MCF 10A (cell line): ENCODE measurements around the gene ARHGAP10. TPM values are rescaled to one million over a fixed set of nuclear protein-coding genes. Genes with fewer than 3 reads are reported as not detected.

ENCODE experiments used
- BruUV-seq: library from RNA; stranded (reverse); fragments of 400-500 nt; replicated peaks from 2 replicates; lab custom pipeline; 2021; lab: Mats Ljungman, UMichigan
- CTCF ChIA-PET: fragments of 300-600 bp; sonication (Branson Sonifier 250); formaldehyde crosslinking; extraction: SDS; loops from one replicate; lab custom pipeline; 2021; ENCODE audit warnings: antibody characterized with exemption, inconsistent platforms; lab: Yijun Ruan, JAX
- POLR2A ChIA-PET: fragments of 300-600, 350-650 bp; sonication (Branson Sonifier 250); formaldehyde crosslinking; extraction: SDS; loops from one replicate; lab custom pipeline; 2020; ENCODE audit warnings: antibody characterized with exemption, inconsistent platforms; lab: Yijun Ruan, JAX
- DNase-seq: peaks from one replicate; pipeline ENCODE4 v3.0.0-alpha.2; 2018; ENCODE audit not compliant: unreplicated experiment
- H3K27ac Mint-ChIP-seq: one replicate; pipeline ENCODE4 v1.8.0; 2022; ENCODE audit warnings: mild to moderate bottlenecking, low read depth, mixed read lengths; ENCODE audit not compliant: unreplicated experiment
- H3K27me3 Mint-ChIP-seq: one replicate; pipeline ENCODE4 v1.8.0; 2022; ENCODE audit warnings: mixed read lengths; ENCODE audit not compliant: insufficient read depth, unreplicated experiment
- H3K36me3 Mint-ChIP-seq: one replicate; pipeline ENCODE4 v1.8.0; 2022; ENCODE audit warnings: mild to moderate bottlenecking, moderate library complexity, mixed read lengths; ENCODE audit not compliant: insufficient read depth, unreplicated experiment
- H3K4me1 Mint-ChIP-seq: one replicate; pipeline ENCODE4 v1.8.0; 2022; ENCODE audit warnings: mixed read lengths; ENCODE audit not compliant: insufficient read depth, unreplicated experiment
- H3K4me3 Mint-ChIP-seq: one replicate; pipeline ENCODE4 v1.8.0; 2022; ENCODE audit warnings: mild to moderate bottlenecking, moderate library complexity, mixed read lengths; ENCODE audit not compliant: unreplicated experiment
- H3K9me3 Mint-ChIP-seq: one replicate; pipeline ENCODE4 v1.8.0; 2022; ENCODE audit warnings: mixed read lengths; ENCODE audit not compliant: unreplicated experiment
- intact Hi-C: fragments of 100-400 bp; cut with micrococcal nuclease; formaldehyde crosslinking; loops from 2 replicates; pipeline ENCODE4 v1.14.1; 2022
- total RNA-seq: library from RNA; stranded (reverse); gene quantifications from 2 replicates; pipeline ENCODE4 v1.2.3, GENCODE V29; 2022
- TF ChIP-seq, protein P1 (sequence below): fragments of 200-600 bp; IDR thresholded peaks from one replicate; pipeline ENCODE4 v1.8.0; 2022; ENCODE audit warnings: antibody characterized with exemption, mild to moderate bottlenecking; ENCODE audit not compliant: unreplicated experiment

Gene ARHGAP10
- total RNA-seq, 1 experiment from 2014 or later: 22.4 TPM

- no peaks in the 10 kb centered on the region for H3K4me1 Mint-ChIP-seq
- intact Hi-C loops: no loop called here
- ChIA-PET POLR2A (interaction anchor here (0.6 kb wide), 1 partner anchor 584 kb away, joined by 4 read pairs; no protein-coding TSS in a partner anchor), CTCF (interaction anchor here (0.6 kb wide), 1 partner anchor 357 kb away, joined by 4 read pairs; no protein-coding TSS in a partner anchor)
- H3K27me3 Mint-ChIP-seq: no peaks in the 10 kb centered on the region
- TF ChIP-seq, protein P1, sequence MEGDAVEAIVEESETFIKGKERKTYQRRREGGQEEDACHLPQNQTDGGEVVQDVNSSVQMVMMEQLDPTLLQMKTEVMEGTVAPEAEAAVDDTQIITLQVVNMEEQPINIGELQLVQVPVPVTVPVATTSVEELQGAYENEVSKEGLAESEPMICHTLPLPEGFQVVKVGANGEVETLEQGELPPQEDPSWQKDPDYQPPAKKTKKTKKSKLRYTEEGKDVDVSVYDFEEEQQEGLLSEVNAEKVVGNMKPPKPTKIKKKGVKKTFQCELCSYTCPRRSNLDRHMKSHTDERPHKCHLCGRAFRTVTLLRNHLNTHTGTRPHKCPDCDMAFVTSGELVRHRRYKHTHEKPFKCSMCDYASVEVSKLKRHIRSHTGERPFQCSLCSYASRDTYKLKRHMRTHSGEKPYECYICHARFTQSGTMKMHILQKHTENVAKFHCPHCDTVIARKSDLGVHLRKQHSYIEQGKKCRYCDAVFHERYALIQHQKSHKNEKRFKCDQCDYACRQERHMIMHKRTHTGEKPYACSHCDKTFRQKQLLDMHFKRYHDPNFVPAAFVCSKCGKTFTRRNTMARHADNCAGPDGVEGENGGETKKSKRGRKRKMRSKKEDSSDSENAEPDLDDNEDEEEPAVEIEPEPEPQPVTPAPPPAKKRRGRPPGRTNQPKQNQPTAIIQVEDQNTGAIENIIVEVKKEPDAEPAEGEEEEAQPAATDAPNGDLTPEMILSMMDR: no peak
- no peak for DNase-seq
- H3K9me3 Mint-ChIP-seq: no peaks in the 10 kb centered on the region
- no peak overlapping the region for H3K4me3 Mint-ChIP-seq
- no TSS peak for BruUV-seq
- H3K27ac Mint-ChIP-seq: no peak overlapping the region
- peaks cover 20% of the 10 kb centered on the region for H3K36me3 Mint-ChIP-seq
Observed at GRCh38 chr4:148044089-148044911, 312.4 kb downstream of the ARHGAP10 start.

GRCh38 chr4:148044912-148045352 lies 313.0 kb downstream of the ARHGAP10 start:
- Mint-ChIP-seq H3K27me3 (no peaks in the 10 kb centered on the region), H3K27ac (no peak overlapping the region), H3K4me3 (no peak overlapping the region), H3K9me3 (no peaks in the 10 kb centered on the region), H3K4me1 (no peaks in the 10 kb centered on the region), H3K36me3 (peaks cover 20% of the 10 kb centered on the region)
- no TSS peak for BruUV-seq
- POLR2A ChIA-PET: interaction anchor here (0.6 kb wide), 1 partner anchor 583 kb away, joined by 4 read pairs; no protein-coding TSS in a partner anchor
- intact Hi-C loops: no loop called here
- no peak for DNase-seq
- TF ChIP-seq, protein P1: no peak
- CTCF ChIA-PET: interaction anchor here (0.6 kb wide), 1 partner anchor 24 kb away, joined by 5 read pairs; no protein-coding TSS in a partner anchor

DNA sequence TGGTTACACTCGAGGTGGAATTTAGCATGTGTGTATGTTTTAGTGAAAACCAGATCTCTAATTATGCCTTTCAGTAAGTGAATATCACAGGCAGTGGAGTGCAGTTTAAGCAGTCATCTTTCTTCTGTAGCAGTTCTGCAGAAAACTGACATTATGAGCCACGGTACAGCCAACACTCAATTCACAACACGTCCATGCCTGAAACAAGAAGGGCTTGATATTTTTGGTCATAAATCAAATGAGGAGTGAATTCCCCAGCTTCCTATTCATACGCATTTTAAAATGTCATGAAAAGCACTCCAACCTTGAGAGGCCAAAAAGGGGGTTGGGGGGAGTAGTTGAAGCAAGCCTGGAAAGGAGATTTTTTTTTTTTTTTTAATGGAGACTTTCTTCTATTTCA lies 316.7 kb downstream of the ARHGAP10 start:
- Mint-ChIP-seq H3K4me1 (no peaks in the 10 kb centered on the region), H3K36me3 (peaks cover 43% of the 10 kb centered on the region), H3K27me3 (no peaks in the 10 kb centered on the region), H3K4me3 (no peak overlapping the region), H3K9me3 (no peaks in the 10 kb centered on the region), H3K27ac (no peak overlapping the region)
- ChIA-PET CTCF (no interaction called here), POLR2A (interaction anchor here (0.7 kb wide), 1 partner anchor 9 kb away, joined by 3 read pairs; no protein-coding TSS in a partner anchor)
- TF ChIP-seq, protein P1: no peak
- intact Hi-C loops: no loop called here
- no peak for DNase-seq
- no TSS peak for BruUV-seq

DNA sequence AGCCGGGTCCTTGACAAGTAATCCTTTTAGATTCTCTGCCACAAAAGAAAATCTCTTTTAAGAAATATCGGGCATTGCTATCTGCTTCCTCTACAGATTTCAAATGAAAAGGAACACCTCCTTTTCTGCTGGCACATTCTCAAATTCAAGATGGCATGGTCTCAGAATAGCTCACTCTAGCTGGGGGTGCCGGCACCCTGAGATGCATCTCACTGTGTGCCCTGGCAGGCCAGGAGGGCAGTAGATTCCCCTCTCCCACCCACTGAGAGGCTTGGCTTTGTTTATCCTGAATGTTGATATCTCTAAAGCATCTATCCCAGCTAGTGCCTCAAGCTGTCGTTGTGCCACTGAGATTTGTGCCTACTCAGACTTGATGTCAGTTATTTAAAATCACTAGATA lies 319.5 kb downstream of the ARHGAP10 start:
- no peaks in the 10 kb centered on the region for H3K4me1 Mint-ChIP-seq
- ChIA-PET POLR2A (no interaction called here), CTCF (interaction anchor here (0.6 kb wide), 1 partner anchor 66 kb away, joined by 3 read pairs; no protein-coding TSS in a partner anchor)
- peaks cover 43% of the 10 kb centered on the region for H3K36me3 Mint-ChIP-seq
- H3K4me3 Mint-ChIP-seq: no peak overlapping the region
- no peaks in the 10 kb centered on the region for H3K9me3 Mint-ChIP-seq
- TF ChIP-seq, protein P1: no peak
- H3K27me3 Mint-ChIP-seq: no peaks in the 10 kb centered on the region
- H3K27ac Mint-ChIP-seq: no peak overlapping the region
- DNase-seq: no peak
- intact Hi-C loops: no loop called here
- BruUV-seq: no TSS peak
